ENCODE results near the gene TRAPPC14. TPM values are rescaled to one million over a fixed set of nuclear protein-coding genes. Genes with fewer than 3 reads are reported as not detected.

TRAPPC14 gene
- total and polyA plus RNA-seq, 9 of the 15 experiments (the other 6 are each of a cell fraction or from before 2014, with no cell fraction given) = 0.42 to 45.9 (median 18.2) TPM

DNA sequence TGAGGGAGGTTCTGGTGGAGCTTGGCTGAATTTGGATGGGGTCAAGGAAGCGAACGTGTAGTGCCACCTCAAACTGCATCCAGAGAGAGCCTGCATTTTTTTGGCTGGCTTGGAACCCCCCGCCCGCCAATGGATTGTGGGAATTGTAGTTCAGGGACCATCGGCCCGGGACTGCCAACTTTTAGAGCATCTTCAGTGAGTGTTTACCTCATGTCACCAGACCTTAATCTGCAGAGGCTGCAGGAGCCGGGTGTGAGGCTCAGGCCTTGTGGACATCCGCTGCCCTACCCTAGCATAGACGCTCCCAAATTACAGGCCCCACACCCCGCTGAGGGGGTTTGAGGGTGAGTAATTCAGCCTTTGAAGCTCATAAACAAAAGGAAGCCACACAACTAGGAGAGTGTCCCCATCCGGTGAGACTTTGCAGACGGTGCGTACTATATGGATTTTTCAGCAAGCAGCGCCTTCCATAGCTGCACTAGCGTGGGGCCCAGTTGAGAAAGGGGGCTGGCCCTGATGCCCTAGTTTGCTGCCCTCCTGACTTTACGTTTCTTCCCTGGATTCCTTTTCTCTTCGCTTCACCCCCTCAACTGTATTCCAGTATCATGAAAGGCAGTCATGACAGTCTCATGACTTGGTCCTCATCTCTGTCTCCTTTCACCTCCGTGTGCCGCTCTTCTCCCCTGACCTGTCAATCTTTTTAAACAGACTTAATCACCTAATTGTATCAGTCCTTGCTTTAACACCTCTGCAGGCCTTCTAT lies 38.4 kb downstream of the TRAPPC14 start (continued):
- TF ChIP-seq, protein P1, sequence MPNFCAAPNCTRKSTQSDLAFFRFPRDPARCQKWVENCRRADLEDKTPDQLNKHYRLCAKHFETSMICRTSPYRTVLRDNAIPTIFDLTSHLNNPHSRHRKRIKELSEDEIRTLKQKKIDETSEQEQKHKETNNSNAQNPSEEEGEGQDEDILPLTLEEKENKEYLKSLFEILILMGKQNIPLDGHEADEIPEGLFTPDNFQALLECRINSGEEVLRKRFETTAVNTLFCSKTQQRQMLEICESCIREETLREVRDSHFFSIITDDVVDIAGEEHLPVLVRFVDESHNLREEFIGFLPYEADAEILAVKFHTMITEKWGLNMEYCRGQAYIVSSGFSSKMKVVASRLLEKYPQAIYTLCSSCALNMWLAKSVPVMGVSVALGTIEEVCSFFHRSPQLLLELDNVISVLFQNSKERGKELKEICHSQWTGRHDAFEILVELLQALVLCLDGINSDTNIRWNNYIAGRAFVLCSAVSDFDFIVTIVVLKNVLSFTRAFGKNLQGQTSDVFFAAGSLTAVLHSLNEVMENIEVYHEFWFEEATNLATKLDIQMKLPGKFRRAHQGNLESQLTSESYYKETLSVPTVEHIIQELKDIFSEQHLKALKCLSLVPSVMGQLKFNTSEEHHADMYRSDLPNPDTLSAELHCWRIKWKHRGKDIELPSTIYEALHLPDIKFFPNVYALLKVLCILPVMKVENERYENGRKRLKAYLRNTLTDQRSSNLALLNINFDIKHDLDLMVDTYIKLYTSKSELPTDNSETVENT (CRISPR knock-in tag; IDR thresholded peaks at IDR 0.05) = no peak
- TF ChIP-seq, protein P2, sequence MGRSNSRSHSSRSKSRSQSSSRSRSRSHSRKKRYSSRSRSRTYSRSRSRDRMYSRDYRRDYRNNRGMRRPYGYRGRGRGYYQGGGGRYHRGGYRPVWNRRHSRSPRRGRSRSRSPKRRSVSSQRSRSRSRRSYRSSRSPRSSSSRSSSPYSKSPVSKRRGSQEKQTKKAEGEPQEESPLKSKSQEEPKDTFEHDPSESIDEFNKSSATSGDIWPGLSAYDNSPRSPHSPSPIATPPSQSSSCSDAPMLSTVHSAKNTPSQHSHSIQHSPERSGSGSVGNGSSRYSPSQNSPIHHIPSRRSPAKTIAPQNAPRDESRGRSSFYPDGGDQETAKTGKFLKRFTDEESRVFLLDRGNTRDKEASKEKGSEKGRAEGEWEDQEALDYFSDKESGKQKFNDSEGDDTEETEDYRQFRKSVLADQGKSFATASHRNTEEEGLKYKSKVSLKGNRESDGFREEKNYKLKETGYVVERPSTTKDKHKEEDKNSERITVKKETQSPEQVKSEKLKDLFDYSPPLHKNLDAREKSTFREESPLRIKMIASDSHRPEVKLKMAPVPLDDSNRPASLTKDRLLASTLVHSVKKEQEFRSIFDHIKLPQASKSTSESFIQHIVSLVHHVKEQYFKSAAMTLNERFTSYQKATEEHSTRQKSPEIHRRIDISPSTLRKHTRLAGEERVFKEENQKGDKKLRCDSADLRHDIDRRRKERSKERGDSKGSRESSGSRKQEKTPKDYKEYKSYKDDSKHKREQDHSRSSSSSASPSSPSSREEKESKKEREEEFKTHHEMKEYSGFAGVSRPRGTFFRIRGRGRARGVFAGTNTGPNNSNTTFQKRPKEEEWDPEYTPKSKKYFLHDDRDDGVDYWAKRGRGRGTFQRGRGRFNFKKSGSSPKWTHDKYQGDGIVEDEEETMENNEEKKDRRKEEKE (IDR thresholded peaks at IDR 0.05; ENCODE audit: borderline replicate concordance in 1 of 2, control insufficient read depth in 1 of 2, low read depth in 2 of 2, low read length in 1 of 2) = no peak
- TF ChIP-seq MTA1 (IDR thresholded peaks at IDR 0.05; ENCODE audit: borderline replicate concordance) (no peak), CEBPB (tag; IDR thresholded peaks at IDR 0.05) (no peak), NCOA2 (IDR thresholded peaks at IDR 0.05; ENCODE audit: partially characterized antibody in 2 of 2) (no peak), ETV6 (IDR thresholded peaks at IDR 0.05; ENCODE audit: borderline replicate concordance in 1 of 2, low read depth in 2 of 2, low read length in 1 of 2) (no peak), ETV6 (CRISPR knock-in tag; IDR thresholded peaks at IDR 0.05; ENCODE audit: borderline replicate concordance) (no peak), EHMT2 (IDR thresholded peaks at IDR 0.05) (peak; percentile 33; the same call in 1 of the 2 replicates), HDGF (IDR thresholded peaks at IDR 0.05) (peak; percentile 76), ESRRB (CRISPR knock-in tag; IDR thresholded peaks at IDR 0.05; ENCODE audit: borderline replicate concordance) (no peak), SIN3B (IDR thresholded peaks at IDR 0.05; ENCODE audit: low read depth) (no peak), MAFK (IDR thresholded peaks at IDR 0.05; ENCODE audit: low read length) (no peak; the same call in 1 of the 2 replicates), SRSF7 (optimal IDR thresholded peaks at IDR 0.05; ENCODE audit: low read depth, low read length) (no peak), SRF (CRISPR knock-in tag; IDR thresholded peaks at IDR 0.05) (no peak), ZNF695 (CRISPR knock-in tag; IDR thresholded peaks at IDR 0.05) (no peak), HDAC6 (IDR thresholded peaks at IDR 0.05; ENCODE audit: low read depth, low read length) (no peak), RBM25 (IDR thresholded peaks at IDR 0.05; ENCODE audit: low read depth, low read length, severe bottlenecking) (no peak), POLR2AphosphoS5 (IDR thresholded peaks at IDR 0.05; ENCODE audit: control insufficient read depth, insufficient read depth, low read depth, low read length) (no peak), POLR2AphosphoS2 (IDR thresholded peaks at IDR 0.05; ENCODE audit: low read length) (peak; percentile 50; the same call in 1 of the 2 replicates), SPI1 (IDR thresholded peaks at IDR 0.05; ENCODE audit: borderline replicate concordance, low read depth, low read length) (0 out of 2 replicates have a peak, but pooled peaks have one; percentile 4), KDM1A (IDR thresholded peaks at IDR 0.05) (no peak), BHLHE40 (IDR thresholded peaks at IDR 0.05; ENCODE audit: low read length) (no peak)
- TF ChIP-seq, protein P3, sequence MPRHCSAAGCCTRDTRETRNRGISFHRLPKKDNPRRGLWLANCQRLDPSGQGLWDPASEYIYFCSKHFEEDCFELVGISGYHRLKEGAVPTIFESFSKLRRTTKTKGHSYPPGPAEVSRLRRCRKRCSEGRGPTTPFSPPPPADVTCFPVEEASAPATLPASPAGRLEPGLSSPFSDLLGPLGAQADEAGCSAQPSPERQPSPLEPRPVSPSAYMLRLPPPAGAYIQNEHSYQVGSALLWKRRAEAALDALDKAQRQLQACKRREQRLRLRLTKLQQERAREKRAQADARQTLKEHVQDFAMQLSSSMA (CRISPR knock-in tag; IDR thresholded peaks at IDR 0.05) = no peak
